ENCODE measurements around the gene TSBP1. TPM values are rescaled to one million over a fixed set of nuclear protein-coding genes. Genes with fewer than 3 reads are reported as not detected.
"Not testable (repeated sequence)": the region's sequence is repeated elsewhere in the genome, so short reads cannot be mapped to it uniquely, and the experiment has no call there.

The TSBP1 gene
- total and polyA plus RNA-seq, 7 donors, result not detected

- H3K9me3 ChIP-seq, result no peaks in the 10 kb centered on the region
- DNase-seq, result no peak
- no peaks in the 10 kb centered on the region for H3K27me3 ChIP-seq
- intact Hi-C loops (cut with DNase I), result no loop called here
- TF ChIP-seq EP300 (IDR thresholded peaks at IDR 0.05) (no peak), CTCF (IDR thresholded peaks at IDR 0.05) (no peak), POLR2A (IDR thresholded peaks at IDR 0.05) (no peak), POLR2AphosphoS5 (IDR thresholded peaks at IDR 0.05) (no peak)
- no peak overlapping the region for H3K4me3 ChIP-seq
- H3K36me3 ChIP-seq, result no peaks in the 10 kb centered on the region
- H3K4me1 ChIP-seq, result no peaks in the 10 kb centered on the region
- no peak overlapping the region for H3K27ac ChIP-seq
Observed at GRCh38 chr6:32290886-32291450, 80.7 kb downstream of the TSBP1 start.

- WGBS, 2 donors, result 20 to 41% methylated on average over 2 of the region's 2 CpGs
- no peak overlapping the region for H3K27ac ChIP-seq
- no peak for DNase-seq
- H3K9me3 ChIP-seq, result no peaks in the 10 kb centered on the region
- H3K4me3 ChIP-seq, result no peak overlapping the region
- TF ChIP-seq POLR2A (IDR thresholded peaks at IDR 0.05), result no peak
- no peak for TF ChIP-seq POLR2AphosphoS5 (IDR thresholded peaks at IDR 0.05)
- no peak for TF ChIP-seq EP300 (IDR thresholded peaks at IDR 0.05)
- TF ChIP-seq CTCF (IDR thresholded peaks at IDR 0.05), result no peak
- H3K36me3 ChIP-seq, result no peaks in the 10 kb centered on the region
- H3K27me3 ChIP-seq, result no peaks in the 10 kb centered on the region
- intact Hi-C loops (cut with DNase I), result no loop called here
- H3K4me1 ChIP-seq, result no peaks in the 10 kb centered on the region
Observed at GRCh38 chr6:32288426-32288825, 83.3 kb downstream of the TSBP1 start.

GRCh38 chr6:32273801-32274577 lies 97.7 kb downstream of the TSBP1 start:
- H3K27ac ChIP-seq; intact Hi-C loops (cut with DNase I); H3K4me3 ChIP-seq; H3K4me1 ChIP-seq; H3K36me3 ChIP-seq; H3K27me3 ChIP-seq; DNase-seq; H3K9me3 ChIP-seq: not testable (repeated sequence)
- WGBS, 2 donors, result 91% methylated on average over 2 of the region's 2 CpGs

- Histone ChIP-seq H3K4me3 (no peak overlapping the region), H3K4me1 (no peaks in the 10 kb centered on the region), H3K27ac (no peak overlapping the region), H3K36me3 (no peaks in the 10 kb centered on the region), H3K27me3 (no peaks in the 10 kb centered on the region), H3K9me3 (no peaks in the 10 kb centered on the region)
- no peak for DNase-seq
- TF ChIP-seq EP300 (IDR thresholded peaks at IDR 0.05) (no peak), POLR2AphosphoS5 (IDR thresholded peaks at IDR 0.05) (no peak), POLR2A (IDR thresholded peaks at IDR 0.05) (no peak), CTCF (IDR thresholded peaks at IDR 0.05) (no peak)
- 15 to 64% methylated on average over 1 of the region's 1 CpG for WGBS, 2 donors
- intact Hi-C loops (cut with DNase I), result no loop called here
Observed at GRCh38 chr6:32271429-32271828, 100.3 kb downstream of the TSBP1 start.

GRCh38 chr6:32268459-32268858 lies 103.2 kb downstream of the TSBP1 start:
- not testable (repeated sequence) for H3K36me3 ChIP-seq, H3K27ac ChIP-seq

GRCh38 chr6:32267035-32267434 lies 104.7 kb downstream of the TSBP1 start:
- no peaks in the 10 kb centered on the region for H3K4me1 ChIP-seq
- no peak for DNase-seq
- H3K4me3 ChIP-seq, result no peak overlapping the region
- no peak for TF ChIP-seq POLR2AphosphoS5 (IDR thresholded peaks at IDR 0.05)
- TF ChIP-seq EP300 (IDR thresholded peaks at IDR 0.05), result no peak
- no peak for TF ChIP-seq POLR2A (IDR thresholded peaks at IDR 0.05)
- no peak for TF ChIP-seq CTCF (IDR thresholded peaks at IDR 0.05)
- no peaks in the 10 kb centered on the region for H3K9me3 ChIP-seq
- H3K27ac ChIP-seq, result no peak overlapping the region
- H3K27me3 ChIP-seq, result no peaks in the 10 kb centered on the region
- intact Hi-C loops (cut with DNase I), result no loop called here
- H3K36me3 ChIP-seq, result no peaks in the 10 kb centered on the region

More at GRCh38 chr6:32268459-32268858, 103.2 kb downstream of the TSBP1 start:
- H3K4me1 ChIP-seq; DNase-seq; intact Hi-C loops (cut with DNase I); H3K4me3 ChIP-seq; H3K27me3 ChIP-seq; H3K9me3 ChIP-seq: not testable (repeated sequence)
- 76 to 81% methylated on average over 3 of the region's 3 CpGs for WGBS, 2 donors

- H3K36me3 ChIP-seq; H3K4me3 ChIP-seq; H3K9me3 ChIP-seq; intact Hi-C loops (cut with DNase I); DNase-seq; H3K27ac ChIP-seq; H3K27me3 ChIP-seq: not testable (repeated sequence)
- H3K4me1 ChIP-seq, result peaks cover 0 to 11% (median 8%) of the 10 kb centered on the region in 4 donors
- 74 to 95% methylated on average over 4 of the region's 4 CpGs for WGBS, 2 donors
Observed at GRCh38 chr6:32257262-32257661, 114.4 kb downstream of the TSBP1 start.

Measured in sigmoid colon (tissue), 7 donors.